Measurements from ENCODE around the gene CCDC27.

The CCDC27 gene

DNA sequence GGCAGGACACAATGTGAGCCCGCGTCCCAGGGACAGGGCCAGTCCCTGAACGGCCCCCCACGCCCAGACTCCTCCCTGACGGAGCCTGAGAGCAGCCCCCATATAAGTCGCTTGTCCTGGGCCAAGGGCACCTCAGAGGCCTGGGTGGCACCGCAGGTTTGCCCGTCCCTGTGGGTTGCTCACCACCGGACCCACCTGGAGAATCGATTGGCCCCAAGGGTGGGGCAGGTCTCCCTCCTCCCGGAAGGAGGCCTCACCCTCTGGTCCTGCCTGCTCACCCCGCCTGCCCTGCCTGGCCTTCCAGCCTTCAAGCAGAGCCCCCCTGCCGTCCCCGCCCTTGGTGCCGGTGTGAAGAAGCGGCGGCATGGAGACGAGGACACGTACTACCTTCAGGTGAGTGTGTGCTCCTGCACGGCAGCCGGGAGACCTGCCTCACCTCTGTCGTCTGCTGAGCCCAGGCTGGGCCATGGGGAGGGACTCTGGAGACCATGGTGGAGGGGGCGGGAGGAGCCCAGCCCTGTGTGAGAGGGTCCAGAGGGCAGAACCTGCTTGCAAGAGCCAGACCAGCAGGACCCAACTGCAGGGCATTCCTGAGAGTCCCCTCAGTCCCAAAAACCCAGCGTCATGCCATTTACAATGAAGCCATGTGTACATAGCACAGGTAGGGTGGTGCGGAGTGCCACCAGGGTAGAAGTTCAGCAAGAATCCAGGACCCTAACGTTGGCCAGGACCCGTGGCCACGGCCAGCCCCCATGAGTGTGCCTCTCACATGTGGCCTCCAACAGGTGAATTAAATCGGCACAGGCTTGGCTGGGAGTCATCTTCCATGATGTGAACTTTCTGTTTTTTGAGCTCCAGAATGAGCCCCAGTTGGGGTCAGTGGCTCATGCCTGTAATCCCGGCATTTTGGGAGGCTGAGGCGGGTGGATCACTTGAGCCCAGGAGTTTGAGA lies 24.1 kb upstream of the CCDC27 start:
- TF ChIP-seq POLR2A (IDR thresholded peaks at IDR 0.05; ENCODE audit: low read length) = peak; percentile 20
- no peak for TF ChIP-seq GATA1 (IDR thresholded peaks at IDR 0.05; ENCODE audit: low read depth, low read length)
- no peak for DNase-seq

DNA sequence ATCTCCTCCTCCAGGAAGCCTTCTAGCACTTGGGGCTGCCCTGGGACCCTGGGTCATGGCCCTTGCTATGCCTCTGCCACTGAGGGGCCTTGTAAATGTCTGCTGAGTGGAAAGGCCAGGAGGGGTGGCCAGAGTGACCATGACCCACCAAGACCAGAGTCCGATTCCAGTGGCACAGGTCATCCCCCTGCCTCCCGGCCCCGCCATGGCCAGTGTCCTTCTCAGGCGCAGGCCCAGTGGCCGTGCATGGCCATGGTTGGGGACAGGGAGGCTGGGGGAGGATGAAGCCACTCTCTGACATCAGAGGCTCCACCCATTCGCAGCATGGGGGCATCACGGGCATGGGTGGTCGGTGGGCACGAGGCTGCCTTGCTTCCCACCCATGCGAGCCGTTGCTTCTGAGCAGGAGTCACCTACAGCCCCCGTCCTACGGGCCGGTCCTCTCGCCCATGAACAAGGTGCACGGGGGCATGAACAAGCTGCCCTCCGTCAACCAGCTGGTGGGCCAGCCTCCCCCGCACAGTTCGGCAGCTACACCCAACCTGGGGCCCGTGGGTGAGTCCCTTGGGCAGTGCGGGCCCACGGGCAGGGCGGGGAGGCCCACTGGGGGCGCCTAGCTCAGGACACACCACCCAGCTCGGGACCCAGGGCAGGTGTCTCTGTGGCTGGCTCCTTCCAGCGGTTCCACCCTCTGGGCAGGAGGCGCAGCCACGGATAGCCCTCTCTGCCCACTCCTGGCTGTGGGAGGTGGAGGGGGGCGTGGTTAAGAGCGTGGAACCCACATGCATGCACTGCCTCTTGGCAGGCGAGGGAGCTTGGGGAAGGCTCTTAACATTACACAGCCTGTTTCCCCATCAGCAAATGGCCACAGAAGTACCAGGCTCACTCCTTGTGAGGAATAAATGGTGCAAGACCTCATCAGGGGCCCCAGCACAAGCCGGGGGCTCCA lies 22.4 kb upstream of the CCDC27 start:
- no peak for DNase-seq
- TF ChIP-seq GATA1 (IDR thresholded peaks at IDR 0.05; ENCODE audit: low read depth, low read length) (no peak), POLR2A (IDR thresholded peaks at IDR 0.05; ENCODE audit: low read length) (no peak)

GRCh38 chr1:3730543-3731247 lies 21.6 kb upstream of the CCDC27 start:
- no peak for DNase-seq
- TF ChIP-seq POLR2A (IDR thresholded peaks at IDR 0.05; ENCODE audit: low read length) (no peak), GATA1 (IDR thresholded peaks at IDR 0.05; ENCODE audit: low read depth, low read length) (no peak)

- TF ChIP-seq GATA1 (IDR thresholded peaks at IDR 0.05; ENCODE audit: low read depth, low read length) (no peak), POLR2A (IDR thresholded peaks at IDR 0.05; ENCODE audit: low read length) (no peak)
- DNase-seq = no peak
These were observed 20.4 kb upstream of the CCDC27 start for GRCh38 chr1:3731583-3732433.

- TF ChIP-seq GATA1 (IDR thresholded peaks at IDR 0.05; ENCODE audit: low read depth, low read length) = no peak
- TF ChIP-seq POLR2A (IDR thresholded peaks at IDR 0.05; ENCODE audit: low read length) = no peak
- DNase-seq = peak; percentile 35 to 51
These were observed 19.7 kb upstream of the CCDC27 start for GRCh38 chr1:3732434-3733093.

DNA sequence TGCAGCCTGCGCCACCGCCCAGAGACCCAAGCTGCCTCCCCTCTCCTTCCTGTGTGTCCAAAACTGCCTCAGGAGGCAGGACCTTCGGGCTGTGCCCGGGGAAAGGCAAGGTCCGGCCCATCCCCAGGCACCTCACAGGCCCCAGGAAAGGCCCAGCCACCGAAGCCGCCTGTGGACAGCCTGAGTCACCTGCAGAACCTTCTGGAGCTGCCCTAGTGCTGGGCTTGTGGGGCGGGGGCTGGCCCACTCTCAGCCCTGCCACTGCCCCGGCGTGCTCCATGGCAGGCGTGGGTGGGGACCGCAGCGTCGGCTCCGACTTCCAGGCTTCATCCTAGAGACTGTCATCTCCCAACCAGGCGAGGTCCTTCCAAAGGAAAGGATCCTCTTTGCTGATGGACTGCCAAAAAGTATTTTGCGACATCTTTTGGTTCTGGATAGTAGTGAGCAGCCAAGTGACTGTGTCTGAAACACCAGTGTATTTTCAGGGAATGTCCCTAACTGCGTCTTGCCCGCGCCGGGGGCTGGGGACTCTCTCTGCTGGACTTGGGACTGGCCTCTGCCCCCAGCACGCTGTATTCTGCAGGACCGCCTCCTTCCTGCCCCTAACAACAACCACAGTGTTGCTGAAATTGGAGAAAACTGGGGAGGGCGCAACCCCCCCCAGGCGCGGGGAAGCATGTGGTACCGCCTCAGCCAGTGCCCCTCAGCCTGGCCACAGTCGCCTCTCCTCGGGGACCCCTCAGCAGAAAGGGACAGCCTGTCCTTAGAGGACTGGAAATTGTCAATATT lies 19.0 kb upstream of the CCDC27 start:
- DNase-seq = no peak
- no peak for TF ChIP-seq GATA1 (IDR thresholded peaks at IDR 0.05; ENCODE audit: low read depth, low read length)
- peak; percentile 21 for TF ChIP-seq POLR2A (IDR thresholded peaks at IDR 0.05; ENCODE audit: low read length)

DNA sequence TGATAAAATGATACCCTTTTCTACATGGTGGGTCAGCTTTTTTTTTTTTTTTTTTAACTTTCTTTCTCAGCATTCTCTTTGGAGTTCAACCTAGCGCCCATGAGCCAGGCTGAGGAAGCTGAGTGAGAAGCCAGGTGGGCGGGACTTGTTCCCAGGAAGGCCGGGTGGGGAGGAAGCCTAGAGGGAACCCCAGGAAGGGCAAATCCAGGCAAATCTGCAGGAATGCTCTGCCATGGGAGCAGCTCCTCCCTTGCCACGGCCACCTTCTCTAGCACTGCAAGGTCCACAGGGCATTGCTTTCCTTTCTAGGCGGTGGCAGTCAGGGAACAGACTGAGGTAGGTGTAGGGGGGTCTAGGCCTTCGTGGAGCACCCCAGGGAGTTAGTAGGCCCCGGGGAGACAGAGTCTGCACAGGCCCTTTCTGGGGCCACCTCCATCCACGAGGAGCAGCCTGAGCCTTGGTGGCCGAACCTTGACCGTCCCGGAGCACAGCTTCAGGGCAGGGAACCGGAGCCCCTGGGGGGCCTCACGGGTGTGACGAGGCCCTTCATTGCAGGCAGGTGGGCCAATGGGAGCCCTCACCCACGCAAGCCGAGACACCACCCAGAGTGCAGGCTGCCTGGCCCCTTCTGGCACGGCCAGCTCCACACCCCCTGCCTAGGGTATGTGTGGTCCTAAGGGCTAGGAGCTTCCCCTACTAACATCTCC lies 18.2 kb upstream of the CCDC27 start:
- TF ChIP-seq POLR2A (IDR thresholded peaks at IDR 0.05; ENCODE audit: low read length) (no peak), GATA1 (IDR thresholded peaks at IDR 0.05; ENCODE audit: low read depth, low read length) (no peak)
- DNase-seq = no peak

- DNase-seq = no peak
- TF ChIP-seq GATA1 (IDR thresholded peaks at IDR 0.05; ENCODE audit: low read depth, low read length) = no peak
- peak; percentile 41 for TF ChIP-seq POLR2A (IDR thresholded peaks at IDR 0.05; ENCODE audit: low read length)
These were observed 17.6 kb upstream of the CCDC27 start for GRCh38 chr1:3734602-3735001.

DNA sequence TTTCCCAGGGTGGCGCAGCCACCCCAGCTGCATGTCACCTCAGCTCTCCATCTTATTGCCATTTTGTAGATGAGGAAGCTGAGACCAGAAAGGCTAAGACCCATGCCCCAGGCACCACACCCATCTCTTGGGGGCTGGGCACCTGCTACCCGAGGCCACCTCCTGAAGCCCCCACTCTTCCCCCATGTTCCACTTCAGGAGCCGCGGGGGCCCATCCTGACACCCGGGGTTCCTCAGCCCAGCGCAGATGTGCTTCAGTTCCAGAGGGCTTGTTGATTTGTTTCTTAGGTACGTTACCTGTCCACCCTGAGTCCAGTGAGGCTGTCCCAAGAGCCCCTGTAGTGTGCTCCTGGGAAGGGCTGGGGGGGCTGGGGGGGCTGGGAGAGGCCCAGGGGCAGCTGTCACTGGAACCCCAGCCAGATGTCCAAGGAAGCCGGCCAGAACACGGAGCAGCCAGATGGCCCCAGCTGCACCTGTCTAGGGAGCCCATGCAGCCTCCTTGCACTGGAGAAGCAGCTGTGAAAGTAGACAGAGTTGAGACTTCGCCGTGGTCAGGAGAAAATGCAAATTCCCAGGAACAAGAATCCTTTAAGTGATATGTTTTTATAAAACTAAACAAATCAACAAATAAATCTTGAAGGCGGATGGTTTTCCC lies 17.1 kb upstream of the CCDC27 start:
- TF ChIP-seq GATA1 (IDR thresholded peaks at IDR 0.05; ENCODE audit: low read depth, low read length) = no peak
- TF ChIP-seq POLR2A (IDR thresholded peaks at IDR 0.05; ENCODE audit: low read length) = no peak

DNA sequence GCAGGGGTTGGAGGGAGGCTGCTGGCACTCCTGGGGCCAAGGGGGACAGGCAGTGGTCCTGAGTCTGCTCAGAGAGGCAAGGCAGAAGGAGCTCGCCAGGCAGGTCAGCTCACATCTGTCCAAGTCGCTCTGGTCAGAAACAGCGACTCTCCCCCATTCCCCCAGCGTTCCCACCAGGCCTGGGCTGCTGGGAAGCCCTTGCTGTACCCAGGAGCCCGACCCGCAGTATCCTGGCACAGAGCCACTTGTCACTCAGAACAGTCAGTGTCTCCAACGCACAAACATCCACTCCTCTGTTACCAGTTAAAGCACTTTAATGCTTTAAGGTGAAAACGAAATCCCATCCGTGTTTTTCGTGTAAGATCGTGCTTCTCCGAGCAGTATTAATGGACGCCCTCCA lies 16.6 kb upstream of the CCDC27 start:
- no peak for DNase-seq
- TF ChIP-seq GATA1 (IDR thresholded peaks at IDR 0.05; ENCODE audit: low read depth, low read length) (no peak), POLR2A (IDR thresholded peaks at IDR 0.05; ENCODE audit: low read length) (no peak)

More for the DNA sequence above, 17.1 kb upstream of the CCDC27 start:
- no peak for DNase-seq
